ENCODE measurements around the gene PCDHGA8. TPM values are rescaled to one million over a fixed set of nuclear protein-coding genes. Genes with fewer than 3 reads are reported as not detected.

Gene PCDHGA8
- total RNA-seq, 1 donor from 2014 or later = 0.69 TPM

DNA sequence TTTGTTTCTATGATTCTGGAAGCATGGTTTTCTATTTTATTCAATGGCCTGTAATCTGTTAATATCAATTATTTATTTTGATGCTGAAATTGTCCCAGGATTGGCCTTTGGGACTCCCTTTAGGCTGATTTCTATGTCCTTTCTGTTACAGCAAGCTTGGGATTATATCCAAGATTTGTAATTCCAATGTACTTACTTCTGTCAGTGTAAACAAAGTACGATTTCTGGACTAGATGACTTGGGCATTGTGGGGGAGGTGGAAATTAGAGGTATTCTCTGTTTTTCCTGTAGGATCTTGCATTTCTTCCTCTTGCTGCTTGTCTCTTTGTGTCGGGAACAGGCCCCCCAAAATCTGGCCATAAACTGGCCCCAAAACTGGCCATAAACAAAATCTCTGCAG, 41.6 kb downstream of the PCDHGA8 start:
- H3K4me3 Mint-ChIP-seq = no peak overlapping the region
- TF ChIP-seq, protein P1, sequence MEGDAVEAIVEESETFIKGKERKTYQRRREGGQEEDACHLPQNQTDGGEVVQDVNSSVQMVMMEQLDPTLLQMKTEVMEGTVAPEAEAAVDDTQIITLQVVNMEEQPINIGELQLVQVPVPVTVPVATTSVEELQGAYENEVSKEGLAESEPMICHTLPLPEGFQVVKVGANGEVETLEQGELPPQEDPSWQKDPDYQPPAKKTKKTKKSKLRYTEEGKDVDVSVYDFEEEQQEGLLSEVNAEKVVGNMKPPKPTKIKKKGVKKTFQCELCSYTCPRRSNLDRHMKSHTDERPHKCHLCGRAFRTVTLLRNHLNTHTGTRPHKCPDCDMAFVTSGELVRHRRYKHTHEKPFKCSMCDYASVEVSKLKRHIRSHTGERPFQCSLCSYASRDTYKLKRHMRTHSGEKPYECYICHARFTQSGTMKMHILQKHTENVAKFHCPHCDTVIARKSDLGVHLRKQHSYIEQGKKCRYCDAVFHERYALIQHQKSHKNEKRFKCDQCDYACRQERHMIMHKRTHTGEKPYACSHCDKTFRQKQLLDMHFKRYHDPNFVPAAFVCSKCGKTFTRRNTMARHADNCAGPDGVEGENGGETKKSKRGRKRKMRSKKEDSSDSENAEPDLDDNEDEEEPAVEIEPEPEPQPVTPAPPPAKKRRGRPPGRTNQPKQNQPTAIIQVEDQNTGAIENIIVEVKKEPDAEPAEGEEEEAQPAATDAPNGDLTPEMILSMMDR (IDR thresholded peaks at IDR 0.05) = no peak
- H3K27me3 Mint-ChIP-seq = peaks cover 24% of the 10 kb centered on the region
- no peak for DNase-seq
- peaks cover 15% of the 10 kb centered on the region for H3K9me3 Mint-ChIP-seq
- ChIA-PET CTCF (no interaction called here), POLR2A (no interaction called here)
- no peak overlapping the region for H3K27ac Mint-ChIP-seq
- peaks cover 4% of the 10 kb centered on the region for H3K36me3 Mint-ChIP-seq (ENCODE audit: low read depth)
- ATAC-seq (ENCODE audit: low read depth) = no peak
- H3K4me1 Mint-ChIP-seq = peaks cover 16% of the 10 kb centered on the region
- intact Hi-C loops (cut with micrococcal nuclease) = no loop called here

DNA sequence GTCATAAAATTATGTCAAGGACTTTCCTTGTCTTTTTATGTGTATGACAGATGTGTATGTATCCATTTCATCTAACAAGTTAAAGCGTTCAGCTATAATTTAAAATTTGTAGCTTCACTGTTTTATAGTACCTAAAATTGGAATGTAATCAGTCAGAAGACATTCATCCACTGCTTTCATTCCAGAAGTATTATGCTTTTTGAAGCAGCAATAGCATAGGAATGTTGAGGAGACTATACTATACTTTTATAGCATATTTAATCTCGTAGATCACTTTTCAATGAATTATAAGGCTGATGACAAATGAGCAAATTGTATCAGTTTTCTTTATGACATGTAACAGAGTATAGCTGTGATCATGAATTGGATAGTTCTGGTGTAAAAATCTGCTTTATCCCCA, 44.8 kb downstream of the PCDHGA8 start:
- H3K27ac Mint-ChIP-seq = no peak overlapping the region
- peaks cover 1% of the 10 kb centered on the region for H3K36me3 Mint-ChIP-seq (ENCODE audit: low read depth)
- peaks cover 7% of the 10 kb centered on the region for H3K27me3 Mint-ChIP-seq
- no peak for DNase-seq
- TF ChIP-seq, protein P1 (IDR thresholded peaks at IDR 0.05) = no peak
- CTCF ChIA-PET = no interaction called here
- no peaks in the 10 kb centered on the region for H3K4me1 Mint-ChIP-seq
- POLR2A ChIA-PET = no interaction called here
- no peak overlapping the region for H3K4me3 Mint-ChIP-seq
- peaks cover 3% of the 10 kb centered on the region for H3K9me3 Mint-ChIP-seq
- intact Hi-C loops (cut with micrococcal nuclease) = no loop called here
- ATAC-seq (ENCODE audit: low read depth) = no peak

GRCh38 chr5:141439411-141440141, 47.1 kb downstream of the PCDHGA8 start:
- Mint-ChIP-seq H3K27ac (no peak overlapping the region), H3K36me3 (ENCODE audit: low read depth) (no peaks in the 10 kb centered on the region), H3K4me1 (peaks cover 4% of the 10 kb centered on the region), H3K4me3 (no peak overlapping the region), H3K9me3 (no peaks in the 10 kb centered on the region), H3K27me3 (no peaks in the 10 kb centered on the region)
- TF ChIP-seq, protein P1 (IDR thresholded peaks at IDR 0.05) = no peak
- POLR2A ChIA-PET = no interaction called here
- ATAC-seq (ENCODE audit: low read depth) (no peak), DNase-seq (no peak)
- intact Hi-C loops (cut with micrococcal nuclease) = no loop called here
- CTCF ChIA-PET = interaction anchor here (0.7 kb wide), 1 partner anchor 85 kb away, joined by 3 read pairs; no protein-coding TSS in a partner anchor

- ATAC-seq (ENCODE audit: low read depth) = no peak
- Mint-ChIP-seq H3K9me3 (no peaks in the 10 kb centered on the region), H3K4me3 (no peak overlapping the region), H3K36me3 (ENCODE audit: low read depth) (no peaks in the 10 kb centered on the region), H3K27ac (no peak overlapping the region), H3K27me3 (no peaks in the 10 kb centered on the region), H3K4me1 (peaks cover 4% of the 10 kb centered on the region)
- TF ChIP-seq, protein P1 (IDR thresholded peaks at IDR 0.05) = no peak
- no peak for DNase-seq
- ChIA-PET POLR2A (no interaction called here), CTCF (interaction anchor here (0.7 kb wide), 1 partner anchor 84 kb away, joined by 3 read pairs; no protein-coding TSS in a partner anchor)
- intact Hi-C loops (cut with micrococcal nuclease) = no loop called here
Measured at GRCh38 chr5:141440341-141440740, 47.9 kb downstream of the PCDHGA8 start.

DNA sequence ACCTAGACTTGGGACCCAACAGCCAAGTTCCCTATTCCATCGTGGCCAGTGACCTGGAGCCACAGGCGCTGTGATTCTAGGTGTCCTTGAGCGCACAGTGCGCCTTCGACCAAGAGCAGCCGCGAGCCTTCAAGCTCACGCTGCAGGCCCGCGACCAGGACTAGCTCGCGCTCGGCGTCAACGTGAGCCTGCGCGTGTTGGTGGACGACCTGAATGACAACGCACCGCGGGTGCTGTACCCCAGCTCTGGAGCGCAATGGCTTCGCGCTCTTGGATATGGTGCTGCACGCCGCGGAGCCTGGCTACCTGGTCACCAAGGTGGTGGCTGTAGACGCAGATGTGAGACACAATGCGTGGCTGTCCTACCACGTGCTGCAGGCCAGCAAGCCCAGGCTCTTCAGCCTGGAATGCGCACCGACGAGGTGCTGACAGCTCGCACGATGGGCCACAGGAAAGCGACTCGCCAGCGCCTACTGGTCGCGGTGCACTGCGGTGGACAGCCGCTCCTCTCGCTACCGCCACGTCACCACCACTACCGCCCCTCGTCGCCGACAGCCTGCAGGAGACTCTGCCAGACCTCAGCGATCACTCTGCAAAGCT, 49.2 kb downstream of the PCDHGA8 start:
- no peak for ATAC-seq (ENCODE audit: low read depth)
- DNase-seq = no peak
- Mint-ChIP-seq H3K27ac (no peak overlapping the region), H3K36me3 (ENCODE audit: low read depth) (no peaks in the 10 kb centered on the region), H3K9me3 (no peaks in the 10 kb centered on the region), H3K4me1 (peaks cover 4% of the 10 kb centered on the region), H3K4me3 (no peak overlapping the region), H3K27me3 (peaks cover 1% of the 10 kb centered on the region)
- ChIA-PET CTCF (no interaction called here), POLR2A (no interaction called here)
- intact Hi-C loops (cut with micrococcal nuclease) = no loop called here
- TF ChIP-seq, protein P1 (IDR thresholded peaks at IDR 0.05) = no peak

Other genes with a start within 250 kb of the PCDHGA8 start
- gene PCDHB6, start 242.6 kb upstream of the PCDHGA8 start, total RNA-seq = not detected in 2 replicates
- gene PCDHB7, start 220.0 kb upstream of the PCDHGA8 start, total RNA-seq = not detected in 2 replicates
- not detected in 2 replicates for gene PCDHB8, start 214.8 kb upstream of the PCDHGA8 start, total RNA-seq
- gene PCDHB16, start 210.2 kb upstream of the PCDHGA8 start, total RNA-seq = not detected in 2 replicates
- gene PCDHB9, start 205.5 kb upstream of the PCDHGA8 start, total RNA-seq = 0.27 and 0.29 TPM in 2 replicates
- gene PCDHB10, start 200.3 kb upstream of the PCDHGA8 start, total RNA-seq = 0.07 TPM in 1 of 2 replicates, not detected in the other
- not detected in 2 replicates for gene PCDHB11, start 193.0 kb upstream of the PCDHGA8 start, total RNA-seq
- not detected in 2 replicates for gene PCDHB12, start 183.9 kb upstream of the PCDHGA8 start, total RNA-seq
- 0.07 and 0.09 TPM in 2 replicates for gene PCDHB13, start 178.7 kb upstream of the PCDHGA8 start, total RNA-seq
- gene PCDHB14, start 169.3 kb upstream of the PCDHGA8 start, total RNA-seq = 0.11 TPM in 1 of 2 replicates, not detected in the other
- gene PCDHB15, start 147.2 kb upstream of the PCDHGA8 start, total RNA-seq = not detected in 2 replicates
- 2.6 and 3.9 TPM in 2 replicates for gene SLC25A2, start 88.6 kb upstream of the PCDHGA8 start, total RNA-seq
- 86.7 and 87.3 TPM in 2 replicates for gene TAF7, start 71.8 kb upstream of the PCDHGA8 start, total RNA-seq
- gene PCDHGA1, start 62.1 kb upstream of the PCDHGA8 start, total RNA-seq = 0.20 and 0.29 TPM in 2 replicates
- gene PCDHGA2, start 53.9 kb upstream of the PCDHGA8 start, total RNA-seq = 0.09 and 0.15 TPM in 2 replicates
- gene PCDHGA3, start 48.8 kb upstream of the PCDHGA8 start, total RNA-seq = 0.20 and 0.51 TPM in 2 replicates
- gene PCDHGB1, start 42.5 kb upstream of the PCDHGA8 start, total RNA-seq = 0.37 and 0.44 TPM in 2 replicates
- gene PCDHGA4, start 37.6 kb upstream of the PCDHGA8 start, total RNA-seq = 0.34 and 0.75 TPM in 2 replicates
- 2.2 and 2.6 TPM in 2 replicates for gene PCDHGB2, start 32.6 kb upstream of the PCDHGA8 start, total RNA-seq
- gene PCDHGA5, start 28.5 kb upstream of the PCDHGA8 start, total RNA-seq = 1.1 and 1.2 TPM in 2 replicates
- gene PCDHGB3, start 22.4 kb upstream of the PCDHGA8 start, total RNA-seq = 2.0 and 2.6 TPM in 2 replicates
- gene PCDHGA6, start 18.7 kb upstream of the PCDHGA8 start, total RNA-seq = 1.8 and 2.3 TPM in 2 replicates
- 1.3 and 1.6 TPM in 2 replicates for gene PCDHGA7, start 9.9 kb upstream of the PCDHGA8 start, total RNA-seq
- gene PCDHGB4, start 4.9 kb upstream of the PCDHGA8 start, total RNA-seq = 0.91 and 1.2 TPM in 2 replicates
- gene PCDHGB5, start 5.3 kb downstream of the PCDHGA8 start, total RNA-seq = 1.8 and 2.7 TPM in 2 replicates
- gene PCDHGA9, start 10.1 kb downstream of the PCDHGA8 start, total RNA-seq = 1.1 and 1.3 TPM in 2 replicates
- 1.2 and 1.6 TPM in 2 replicates for gene PCDHGB6, start 15.4 kb downstream of the PCDHGA8 start, total RNA-seq
- 1.2 and 1.3 TPM in 2 replicates for gene PCDHGA10, start 20.4 kb downstream of the PCDHGA8 start, total RNA-seq
- gene PCDHGB7, start 25.0 kb downstream of the PCDHGA8 start, total RNA-seq = 1.2 and 1.4 TPM in 2 replicates
- 0.73 and 1.1 TPM in 2 replicates for gene PCDHGA11, start 28.4 kb downstream of the PCDHGA8 start, total RNA-seq
- 1.3 and 1.6 TPM in 2 replicates for gene PCDHGA12, start 37.9 kb downstream of the PCDHGA8 start, total RNA-seq
- gene PCDHGC3, start 83.3 kb downstream of the PCDHGA8 start, total RNA-seq = 2.6 and 3.3 TPM in 2 replicates
- 0.69 TPM in 2 replicates for gene PCDHGC4, start 92.4 kb downstream of the PCDHGA8 start, total RNA-seq
- 0.24 and 0.38 TPM in 2 replicates for gene PCDHGC5, start 96.4 kb downstream of the PCDHGA8 start, total RNA-seq
- 136 and 138 TPM in 2 replicates for gene DIAPH1, start 226.4 kb downstream of the PCDHGA8 start, total RNA-seq
- gene HDAC3, start 244.2 kb downstream of the PCDHGA8 start, total RNA-seq = 101 and 102 TPM in 2 replicates
- 16.8 and 18.9 TPM in 2 replicates for gene RELL2, start 244.4 kb downstream of the PCDHGA8 start, total RNA-seq